HCT116 (cell line): ENCODE data around the gene TCF12. TPM values are rescaled to one million over a fixed set of nuclear protein-coding genes. Genes with fewer than 3 reads are reported as not detected.

Experiments used
- ATAC-seq: fragments of 200-7000 bp; cut with Tn5 transposase; 2 replicates; pipeline ENCODE4 v1.9.1; 2020; ENCODE audit warnings: mild to moderate bottlenecking, moderate library complexity
- BruUV-seq: library from RNA; stranded (reverse); fragments of 400-500 nt; replicated peaks from 2 replicates; lab custom pipeline; 2021; lab: Mats Ljungman, UMichigan
- CTCF ChIA-PET: fragments of 300-600 bp; sonication (Branson Sonifier 250); formaldehyde crosslinking; loops from one replicate; lab custom pipeline; 2021; ENCODE audit warnings: antibody characterized with exemption; lab: Charles Lee
- POLR2A ChIA-PET: fragments of 300-600, 350-600 bp; sonication (Branson Sonifier 250); formaldehyde crosslinking; loops from one replicate; lab custom pipeline; 2021; ENCODE audit warnings: antibody characterized with exemption; lab: Charles Lee
- RAD21 ChIA-PET, 2 experiments: fragments of 300-600 bp; sonication (Branson Sonifier 250); formaldehyde crosslinking; loops; one replicate each; lab custom pipeline; 2023; ENCODE audit warnings: low total read pairs in 2 of 2; ENCODE audit not compliant: uncharacterized antibody in 2 of 2, unreplicated experiment in 2 of 2, low non-redundant PET in 1 of 2; lab: Charles Lee
- DNase-seq: peaks from one replicate; pipeline ENCODE4 v3.0.0-alpha.2; 2010; ENCODE audit warnings: low read depth, low spot score
- H2AFZ ChIP-seq: fragments of 200-600 bp; shearing (Covaris generic), sonication (generic); 2 replicates; pipeline ENCODE4 v1.6.1; 2017; ENCODE audit warnings: low read depth, mixed run types, mixed read lengths, antibody characterized with exemption, low read length; ENCODE audit not compliant: poor library complexity, severe bottlenecking
- H3K27ac ChIP-seq: 2 replicates; pipeline ENCODE4 v1.5.1; 2012; ENCODE audit warnings: low read depth, low read length
- H3K27me3 ChIP-seq: fragments of 200-600 bp; sonication (generic); 2 replicates; pipeline ENCODE4 v1.6.1; 2016; ENCODE audit warnings: mixed run types, low read length, mixed read lengths; ENCODE audit not compliant: insufficient read depth
- H3K36me3 ChIP-seq, 2 experiments: fragments of 200-500 bp in 1 of 2; fragments of 200-600 bp in 1 of 2; sonication (Bioruptor generic) in 1 of 2; sonication (generic) in 1 of 2; 2 replicates each; pipeline versions ENCODE4 v1.5.1 to v1.6.1; 2014 to 2016; ENCODE audit warnings: low read length in 2 of 2, inconsistent platforms in 1 of 2, mixed read lengths in 1 of 2, mixed run types in 1 of 2; ENCODE audit not compliant: insufficient read depth in 2 of 2, control insufficient read depth in 1 of 2
- H3K4me1 ChIP-seq, 2 experiments: fragments of 200-600 bp in 1 of 2; sonication (generic) in 1 of 2; 2 replicates each; pipeline versions ENCODE4 v1.5.1 to v1.6.1; 2012 to 2017; ENCODE audit warnings: low read length in 2 of 2, inconsistent platforms in 1 of 2, mild to moderate bottlenecking in 1 of 2, mixed read lengths in 1 of 2, mixed run types in 1 of 2, moderate library complexity in 1 of 2; ENCODE audit not compliant: insufficient read depth in 2 of 2, control insufficient read depth in 1 of 2
- H3K4me2 ChIP-seq: fragments of 200-600 bp; sonication (generic); 2 replicates; pipeline ENCODE4 v1.6.1; 2017; ENCODE audit warnings: mixed run types, low read length, mixed read lengths
- H3K4me3 ChIP-seq, 2 experiments: fragments of 200-600 bp in 1 of 2; sonication (generic) in 1 of 2; replicated peaks in 1 of 2; 2 replicates each; pipeline ENCODE4 v1.5.1; 2011 to 2016; ENCODE audit warnings: low read length in 2 of 2, control low read depth in 1 of 2, low read depth in 1 of 2, mild to moderate bottlenecking in 1 of 2, mixed read lengths in 1 of 2, mixed run types in 1 of 2
- H3K79me2 ChIP-seq: fragments of 200-600 bp; sonication (generic); 2 replicates; pipeline ENCODE4 v1.6.1; 2017; ENCODE audit warnings: mild to moderate bottlenecking, mixed run types, low read length, moderate library complexity, mixed read lengths; ENCODE audit not compliant: insufficient read depth
- H3K9ac ChIP-seq: fragments of 200-600 bp; sonication (generic); 2 replicates; pipeline ENCODE4 v1.6.1; 2016; ENCODE audit warnings: low read length, mixed read lengths
- H3K9me2 ChIP-seq: fragments of 200-600 bp; sonication (generic), shearing (Covaris generic); 2 replicates; pipeline ENCODE4 v1.6.1; 2017; ENCODE audit warnings: mixed run types, mild to moderate bottlenecking, moderate library complexity; ENCODE audit not compliant: insufficient read depth
- H3K9me3 ChIP-seq, 2 experiments: fragments of 200-500 bp in 1 of 2; fragments of 200-600 bp in 1 of 2; sonication (Bioruptor generic) in 1 of 2; sonication (generic) in 1 of 2; 2 replicates each; pipeline ENCODE4 v1.6.1; 2014 to 2017; ENCODE audit warnings: low read length in 2 of 2, mixed read lengths in 2 of 2, inconsistent platforms in 1 of 2, low read depth in 1 of 2, mild to moderate bottlenecking in 1 of 2, mixed run types in 1 of 2, moderate library complexity in 1 of 2; ENCODE audit not compliant: control insufficient read depth in 1 of 2, insufficient read depth in 1 of 2
- H4K20me1 ChIP-seq: fragments of 200-600 bp; sonication (generic), shearing (Covaris generic); 2 replicates; pipeline ENCODE4 v1.6.1; 2017; ENCODE audit warnings: mixed run types, mild to moderate bottlenecking, moderate library complexity; ENCODE audit not compliant: insufficient read depth
- CBX3 ChIP-seq: IDR thresholded peaks from 2 replicates; pipeline ENCODE4 v1.6.1; 2012; ENCODE audit warnings: low read depth
- CEBPB ChIP-seq: IDR thresholded peaks from 2 replicates; pipeline ENCODE4 v1.6.1; 2012; ENCODE audit warnings: low read depth
- EGR1 ChIP-seq: IDR thresholded peaks from 2 replicates; pipeline ENCODE4 v1.6.1; 2012; ENCODE audit warnings: low read depth
- ELF1 ChIP-seq: IDR thresholded peaks from 2 replicates; pipeline ENCODE4 v1.6.1; 2012; ENCODE audit warnings: low read depth, borderline replicate concordance
- EZH2 ChIP-seq: fragments of 200-600 bp; sonication (generic); IDR thresholded peaks from 2 replicates; pipeline ENCODE4 v1.6.1; 2017; ENCODE audit warnings: antibody characterized with exemption, mixed run types
- EZH2phosphoT487 ChIP-seq: fragments of 200-600 bp; IDR thresholded peaks from 2 replicates; pipeline ENCODE4 v1.6.1; 2018; ENCODE audit warnings: antibody characterized with exemption, borderline replicate concordance
- FOSL1 ChIP-seq: IDR thresholded peaks from 2 replicates; pipeline ENCODE4 v1.6.1; 2012; ENCODE audit warnings: low read depth
- JUND ChIP-seq: IDR thresholded peaks from 2 replicates; pipeline ENCODE4 v1.6.1; 2012
- MAX ChIP-seq: IDR thresholded peaks from 2 replicates; pipeline ENCODE4 v1.6.1; 2012
- POLR2A ChIP-seq: IDR thresholded peaks from 2 replicates; pipeline ENCODE4 v1.7.0; 2011; ENCODE audit warnings: borderline replicate concordance; ENCODE audit not compliant: insufficient read depth, insufficient read length; ENCODE audit errors: extremely low read depth
- POLR2AphosphoS5 ChIP-seq: IDR thresholded peaks from 2 replicates; pipeline ENCODE4 v1.6.1; 2011; ENCODE audit warnings: mild to moderate bottlenecking, low read depth, low read length, moderate library complexity
- RAD21 ChIP-seq: IDR thresholded peaks from 2 replicates; pipeline ENCODE4 v1.6.1; 2012; ENCODE audit warnings: low read depth, mild to moderate bottlenecking
- SIN3A ChIP-seq: IDR thresholded peaks from 2 replicates; pipeline ENCODE4 v1.6.1; 2012; ENCODE audit warnings: low read depth
- SP1 ChIP-seq: IDR thresholded peaks from 2 replicates; pipeline ENCODE4 v1.6.1; 2012; ENCODE audit warnings: low read depth
- SRF ChIP-seq: IDR thresholded peaks from 2 replicates; pipeline ENCODE4 v1.6.1; 2012; ENCODE audit warnings: low read depth
- TCF7L2 ChIP-seq: IDR thresholded peaks from 2 replicates; pipeline ENCODE4 v1.7.0; 2011; ENCODE audit warnings: borderline replicate concordance, inconsistent platforms; ENCODE audit not compliant: insufficient read depth, insufficient read length; ENCODE audit errors: extremely low read depth
- ZFX ChIP-seq: fragments of 450-650 bp; IDR thresholded peaks from 2 replicates; pipeline ENCODE4 v1.6.1; 2017
- ZNF274 ChIP-seq: fragments of 200-500 bp; sonication (Bioruptor generic); IDR thresholded peaks from 2 replicates; pipeline ENCODE4 v1.6.1; 2014; ENCODE audit warnings: mild to moderate bottlenecking, low read depth, low read length, inconsistent platforms
- intact Hi-C: fragments of 100-400 bp; cut with micrococcal nuclease; formaldehyde crosslinking; loops from 2 replicates; pipeline ENCODE4 v1.10.0; 2022
- total RNA-seq: library from RNA; stranded (reverse); gene quantifications from one replicate; pipeline ENCODE4 v1.2.1, GENCODE V29; 2021; ENCODE audit not compliant: unreplicated experiment
- TF ChIP-seq, protein P1 (sequence below), 3 experiments: fragments of 200-600 bp in 1 of 3; sonication (generic) in 1 of 3; IDR thresholded peaks in 2 of 3; conservative IDR thresholded peaks in 1 of 3; 2 replicates each; pipeline ENCODE4 v1.5.1; 2012 to 2017; ENCODE audit warnings: low read depth in 2 of 3, low read length in 2 of 3, antibody characterized with exemption in 1 of 3, borderline replicate concordance in 1 of 3, control low read depth in 1 of 3, mild to moderate bottlenecking in 1 of 3, mixed read lengths in 1 of 3, mixed run types in 1 of 3, moderate library complexity in 1 of 3; ENCODE audit not compliant: insufficient read depth in 1 of 3

The TCF12 gene
- total RNA-seq, 1 experiment from 2014 or later, result 71.6 TPM

DNA sequence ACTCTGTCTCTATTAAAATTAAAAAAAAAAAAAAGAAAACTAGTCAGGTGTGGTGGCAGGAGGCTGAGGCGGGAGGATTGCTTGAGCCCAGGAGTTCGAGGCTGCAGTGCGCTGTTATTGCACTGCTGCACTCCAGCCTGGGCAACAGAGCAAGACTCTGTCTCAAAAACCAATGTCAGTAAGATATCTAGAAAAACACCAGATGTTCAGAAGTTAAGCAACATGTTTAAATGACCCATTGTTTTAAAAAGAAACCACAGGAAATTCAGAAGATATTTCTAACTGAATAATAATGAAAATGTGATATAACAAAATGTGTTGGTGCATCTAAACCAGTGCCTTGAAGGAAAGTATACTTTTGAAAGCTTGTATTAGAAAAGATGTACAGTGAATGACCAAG, 254.5 kb downstream of the TCF12 start:
- no peak for ATAC-seq
- H3K27ac ChIP-seq, result no peak overlapping the region
- 0 out of 2 replicates have a peak, but pooled peaks cover 4% of the 10 kb centered on the region for H3K79me2 ChIP-seq
- TF ChIP-seq ZNF274, result no peak
- TF ChIP-seq POLR2AphosphoS5, result no peak
- TF ChIP-seq, protein P1, sequence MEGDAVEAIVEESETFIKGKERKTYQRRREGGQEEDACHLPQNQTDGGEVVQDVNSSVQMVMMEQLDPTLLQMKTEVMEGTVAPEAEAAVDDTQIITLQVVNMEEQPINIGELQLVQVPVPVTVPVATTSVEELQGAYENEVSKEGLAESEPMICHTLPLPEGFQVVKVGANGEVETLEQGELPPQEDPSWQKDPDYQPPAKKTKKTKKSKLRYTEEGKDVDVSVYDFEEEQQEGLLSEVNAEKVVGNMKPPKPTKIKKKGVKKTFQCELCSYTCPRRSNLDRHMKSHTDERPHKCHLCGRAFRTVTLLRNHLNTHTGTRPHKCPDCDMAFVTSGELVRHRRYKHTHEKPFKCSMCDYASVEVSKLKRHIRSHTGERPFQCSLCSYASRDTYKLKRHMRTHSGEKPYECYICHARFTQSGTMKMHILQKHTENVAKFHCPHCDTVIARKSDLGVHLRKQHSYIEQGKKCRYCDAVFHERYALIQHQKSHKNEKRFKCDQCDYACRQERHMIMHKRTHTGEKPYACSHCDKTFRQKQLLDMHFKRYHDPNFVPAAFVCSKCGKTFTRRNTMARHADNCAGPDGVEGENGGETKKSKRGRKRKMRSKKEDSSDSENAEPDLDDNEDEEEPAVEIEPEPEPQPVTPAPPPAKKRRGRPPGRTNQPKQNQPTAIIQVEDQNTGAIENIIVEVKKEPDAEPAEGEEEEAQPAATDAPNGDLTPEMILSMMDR (IDR thresholded peaks at IDR 0.05 in 2 of 3, conservative IDR thresholded peaks at IDR 0.05 in 1 of 3; ENCODE audit: borderline replicate concordance in 1 of 3, insufficient read depth in 1 of 3, low read depth in 2 of 3, low read length in 2 of 3), result no peak
- TF ChIP-seq SRF, result no peak
- TF ChIP-seq SP1, result no peak
- TF ChIP-seq FOSL1, result no peak
- no peak for TF ChIP-seq CEBPB
- no peak for TF ChIP-seq JUND
- TF ChIP-seq EZH2phosphoT487, result no peak
- no peak for TF ChIP-seq RAD21
- TF ChIP-seq EZH2, result no peak
- no peak for TF ChIP-seq ZFX
- TF ChIP-seq ELF1, result no peak
- no peak for TF ChIP-seq CBX3
- no peak for TF ChIP-seq POLR2A
- TF ChIP-seq MAX, result no peak
- no peak for TF ChIP-seq EGR1
- no peak for TF ChIP-seq TCF7L2
- TF ChIP-seq SIN3A, result no peak
- no peaks in the 10 kb centered on the region for H3K4me1 ChIP-seq
- H2AFZ ChIP-seq, result no peak overlapping the region
- no peaks in the 10 kb centered on the region for H4K20me1 ChIP-seq
- H3K36me3 ChIP-seq, result no peaks in the 10 kb centered on the region
- H3K9ac ChIP-seq, result no peak overlapping the region
- ChIA-PET RAD21 (no interaction called here), POLR2A (no interaction called here), CTCF (no interaction called here)
- no TSS peak for BruUV-seq
- no peak overlapping the region for H3K4me2 ChIP-seq
- no peaks in the 10 kb centered on the region for H3K9me2 ChIP-seq
- intact Hi-C loops, result no loop called here
- no peaks in the 10 kb centered on the region for H3K9me3 ChIP-seq
- DNase-seq, result no peak
- H3K4me3 ChIP-seq, result no peak overlapping the region
- H3K27me3 ChIP-seq, result no peaks in the 10 kb centered on the region
